MM.1S (cell line): ENCODE measurements around the gene ZNF618.

Source experiments
- CTCF ChIP-seq: fragments of 300-600 bp; sonication (generic); IDR thresholded peaks from 2 replicates; pipeline ENCODE4 v1.5.1; 2016; ENCODE audit warnings: antibody characterized with exemption, low read length, mixed read lengths
- EZH2 ChIP-seq: fragments of 300-600 bp; sonication (generic); optimal IDR thresholded peaks from 2 replicates; pipeline ENCODE3; 2017; ENCODE audit warnings: low read depth, mild to moderate bottlenecking, antibody characterized with exemption, low read length, mixed read lengths
- EZH2phosphoT487 ChIP-seq: fragments of 300-600 bp; sonication (generic); IDR thresholded peaks from 2 replicates; pipeline ENCODE4 v1.6.1; 2018; ENCODE audit warnings: antibody characterized with exemption, low read length

- TF ChIP-seq CTCF (no peak), EZH2phosphoT487 (no peak), EZH2 (no peak)
Observed at GRCh38 chr9:113930390-113930783, 54.3 kb downstream of the ZNF618 start.
